NK-92 (cell line): ENCODE results near the gene MYO7A.

ENCODE experiments used
- DNase-seq: peaks from one replicate; lab custom pipeline; 2025; ENCODE audit not compliant: unreplicated experiment; lab: John Stamatoyannopoulos, UW

The MYO7A gene

GRCh38 chr11:77144857-77145428 lies 16.9 kb downstream of the MYO7A start:
- DNase-seq, result no peak

GRCh38 chr11:77146261-77147035 lies 18.4 kb downstream of the MYO7A start:
- DNase-seq, result no peak

GRCh38 chr11:77147036-77147315 lies 18.9 kb downstream of the MYO7A start:
- DNase-seq, result no peak

- no peak for DNase-seq
Measured at GRCh38 chr11:77147668-77148321, 19.7 kb downstream of the MYO7A start.

- no peak for DNase-seq
Measured at GRCh38 chr11:77148963-77149715, 21.1 kb downstream of the MYO7A start.

- DNase-seq, result no peak
Measured at GRCh38 chr11:77149716-77150392, 21.8 kb downstream of the MYO7A start.

- DNase-seq, result no peak
Measured at GRCh38 chr11:77150836-77151235, 22.8 kb downstream of the MYO7A start.

- DNase-seq, result no peak
Measured at GRCh38 chr11:77151804-77152509, 23.9 kb downstream of the MYO7A start.

- DNase-seq, result no peak
Measured at GRCh38 chr11:77152846-77153245, 24.8 kb downstream of the MYO7A start.

GRCh38 chr11:77153276-77154185 lies 25.5 kb downstream of the MYO7A start:
- DNase-seq, result no peak

GRCh38 chr11:77154381-77155081 lies 26.5 kb downstream of the MYO7A start:
- no peak for DNase-seq

- DNase-seq, result no peak
Measured at GRCh38 chr11:77155082-77155475, 27.0 kb downstream of the MYO7A start.

GRCh38 chr11:77155556-77156130 lies 27.6 kb downstream of the MYO7A start:
- DNase-seq, result no peak

GRCh38 chr11:77156396-77157195 lies 28.6 kb downstream of the MYO7A start:
- DNase-seq, result no peak

- DNase-seq, result no peak
Measured at GRCh38 chr11:77158041-77158695, 30.1 kb downstream of the MYO7A start.

GRCh38 chr11:77159219-77159936 lies 31.3 kb downstream of the MYO7A start:
- DNase-seq, result no peak
